H1 (cell line): ENCODE results near the gene RBM42. TPM values are rescaled to one million over a fixed set of nuclear protein-coding genes. Genes with fewer than 3 reads are reported as not detected.
A peak's percentile ranks its signal among the peaks of the same experiment; 100 is the strongest.

Experiments used
- CTCF ChIA-PET: fragments of 300-600 bp; sonication (Branson Sonifier 250); formaldehyde crosslinking; loops from one replicate; lab custom pipeline; 2021; ENCODE audit not compliant: partially characterized antibody; lab: Charles Lee
- POLR2A ChIA-PET: fragments of 300-600 bp; sonication (Branson Sonifier 250); formaldehyde crosslinking; loops from one replicate; lab custom pipeline; 2021; ENCODE audit warnings: inconsistent platforms; ENCODE audit not compliant: partially characterized antibody; lab: Charles Lee
- DNase-seq, 2 experiments: peaks; one replicate each; pipeline versions ENCODE4 v3.0.0 to v3.0.0-alpha.2; 2010 to 2022; ENCODE audit warnings: low spot score in 2 of 2, low read depth in 1 of 2, mixed read lengths in 1 of 2
- FAIRE-seq: peaks from 2 replicates; lab custom pipeline; 2011; peaks lifted over from hg19 to GRCh38; lab: Jason Lieb, UNC
- H2AFZ ChIP-seq: 2 replicates; pipeline ENCODE4 v1.8.1; 2012; ENCODE audit warnings: low read length, inconsistent platforms
- H2AK5ac ChIP-seq: 2 replicates; pipeline ENCODE4 v1.6.1; 2013; ENCODE audit warnings: low read depth, low read length
- H2BK120ac ChIP-seq: replicated peaks from 2 replicates; pipeline ENCODE3; 2013; ENCODE audit warnings: low read depth, low read length, inconsistent platforms
- H2BK12ac ChIP-seq: 2 replicates; pipeline ENCODE4 v1.6.1; 2013; ENCODE audit warnings: low read depth, low read length
- H2BK15ac ChIP-seq: 2 replicates; pipeline ENCODE4 v1.6.1; 2013; ENCODE audit warnings: low read length
- H2BK20ac ChIP-seq: 2 replicates; pipeline ENCODE4 v1.6.1; 2013; ENCODE audit warnings: low read length
- H2BK5ac ChIP-seq: 2 replicates; pipeline ENCODE4 v1.6.1; 2013; ENCODE audit warnings: low read depth, low read length
- H3K14ac ChIP-seq: 2 replicates; pipeline ENCODE4 v1.6.1; 2013; ENCODE audit warnings: inconsistent platforms; ENCODE audit not compliant: insufficient read length
- H3K18ac ChIP-seq: 2 replicates; pipeline ENCODE4 v1.6.1; 2013; ENCODE audit warnings: low read length; ENCODE audit errors: extremely low read depth
- H3K23ac ChIP-seq: 2 replicates; pipeline ENCODE4 v1.6.1; 2013; ENCODE audit warnings: inconsistent platforms; ENCODE audit not compliant: insufficient read length
- H3K23me2 ChIP-seq: 2 replicates; pipeline ENCODE4 v1.6.1; 2013; ENCODE audit warnings: low read depth, low read length
- H3K27ac ChIP-seq: 2 replicates; pipeline ENCODE4 v1.6.1; 2011; ENCODE audit warnings: low read depth, low read length, inconsistent platforms
- H3K27me3 ChIP-seq, 4 experiments: replicated peaks in 1 of 4; 1 replicate in 1 of 4; 2 replicates in 3 of 4; pipeline versions ENCODE4 v1.6.1 to v1.8.1; 2011 to 2013; ENCODE audit warnings: low read length in 3 of 4, mild to moderate bottlenecking in 3 of 4, inconsistent platforms in 2 of 4, mixed read lengths in 2 of 4, moderate library complexity in 1 of 4; ENCODE audit not compliant: control insufficient read depth in 3 of 4, insufficient read depth in 3 of 4; ENCODE audit errors: extremely low read depth in 1 of 4
- H3K36me3 ChIP-seq, 4 experiments: 2 replicates each; pipeline versions ENCODE4 v1.6.1 to v1.8.1; 2011 to 2013; ENCODE audit warnings: mild to moderate bottlenecking in 4 of 4, low read length in 3 of 4, moderate library complexity in 2 of 4, control low read depth in 1 of 4, inconsistent platforms in 1 of 4; ENCODE audit not compliant: insufficient read depth in 4 of 4, control insufficient read depth in 2 of 4
- H3K4ac ChIP-seq: replicated peaks from 2 replicates; pipeline ENCODE3; 2013; ENCODE audit warnings: low read length, low read depth, mixed read lengths, inconsistent platforms; ENCODE audit not compliant: insufficient read length
- H3K4me1 ChIP-seq, 4 experiments: replicated peaks in 1 of 4; 1 replicate in 1 of 4; 2 replicates in 3 of 4; pipeline versions ENCODE4 v1.6.1 to v1.8.1; 2011 to 2013; ENCODE audit warnings: low read length in 3 of 4, inconsistent platforms in 2 of 4, mixed read lengths in 1 of 4; ENCODE audit not compliant: insufficient read depth in 4 of 4, control insufficient read depth in 3 of 4
- H3K4me2 ChIP-seq, 2 experiments: 2 replicates each; pipeline versions ENCODE4 v1.6.1 to v1.8.1; 2011 to 2013; ENCODE audit warnings: low read depth in 2 of 2, low read length in 2 of 2, control low read depth in 1 of 2, inconsistent platforms in 1 of 2, mild to moderate bottlenecking in 1 of 2; ENCODE audit not compliant: insufficient read depth in 1 of 2
- H3K4me3 ChIP-seq, 4 experiments: fragments of 200-600, 300-600 bp in 1 of 4; sonication (generic), shearing (Covaris generic), sonication (Bioruptor Twin) in 1 of 4; 2 replicates each; pipeline versions ENCODE4 v1.5.1 to v1.8.1; 2011 to 2016; ENCODE audit warnings: low read length in 4 of 4, low read depth in 3 of 4, control low read depth in 2 of 4, inconsistent platforms in 2 of 4, mild to moderate bottlenecking in 2 of 4, mixed read lengths in 1 of 4, moderate library complexity in 1 of 4; ENCODE audit not compliant: insufficient read depth in 2 of 4; ENCODE audit errors: extremely low read depth in 1 of 4
- H3K56ac ChIP-seq: replicated peaks from 2 replicates; pipeline ENCODE3; 2013; ENCODE audit warnings: low read depth, mild to moderate bottlenecking, mixed read lengths, low read length, inconsistent platforms; ENCODE audit not compliant: insufficient read length
- H3K79me1 ChIP-seq: 2 replicates; pipeline ENCODE4 v1.6.1; 2013; ENCODE audit warnings: low read depth, low read length, control low read depth
- H3K79me2 ChIP-seq, 2 experiments: 2 replicates each; pipeline versions ENCODE4 v1.6.1 to v1.8.1; 2012 to 2013; ENCODE audit warnings: low read length in 2 of 2, mild to moderate bottlenecking in 2 of 2, inconsistent platforms in 1 of 2; ENCODE audit not compliant: insufficient read depth in 2 of 2, control insufficient read depth in 1 of 2
- H3K9ac ChIP-seq, 4 experiments: replicated peaks in 1 of 4; 1 replicate in 1 of 4; 2 replicates in 3 of 4; pipeline versions ENCODE4 v1.6.1 to v1.8.1; 2011 to 2013; ENCODE audit warnings: low read depth in 3 of 4, low read length in 3 of 4, control low read depth in 2 of 4, mild to moderate bottlenecking in 2 of 4, moderate library complexity in 2 of 4, inconsistent platforms in 1 of 4; ENCODE audit errors: extremely low read depth in 1 of 4
- H3K9me3 ChIP-seq, 2 experiments: 2 replicates each; pipeline versions ENCODE4 v1.6.1 to v1.8.1; 2012 to 2013; ENCODE audit warnings: mild to moderate bottlenecking in 2 of 2, moderate library complexity in 2 of 2, control low read depth in 1 of 2, inconsistent platforms in 1 of 2, low read depth in 1 of 2, low read length in 1 of 2, mixed read lengths in 1 of 2; ENCODE audit not compliant: insufficient read depth in 2 of 2
- H4K20me1 ChIP-seq, 2 experiments: replicated peaks in 1 of 2; 2 replicates each; pipeline versions ENCODE3 to v1.8.1; 2011 to 2013; ENCODE audit warnings: inconsistent platforms in 2 of 2, low read length in 2 of 2, mild to moderate bottlenecking in 1 of 2; ENCODE audit not compliant: insufficient read depth in 2 of 2, control insufficient read depth in 1 of 2
- H4K5ac ChIP-seq: 2 replicates; pipeline ENCODE4 v1.6.1; 2013; ENCODE audit warnings: low read length, low read depth, mixed read lengths, inconsistent platforms; ENCODE audit not compliant: insufficient read length
- H4K8ac ChIP-seq: 2 replicates; pipeline ENCODE4 v1.8.0; 2013; ENCODE audit warnings: mild to moderate bottlenecking, moderate library complexity, low read length, inconsistent platforms; ENCODE audit not compliant: insufficient read depth; ENCODE audit errors: extremely low read depth
- H4K91ac ChIP-seq: replicated peaks from 2 replicates; pipeline ENCODE3; 2013; ENCODE audit warnings: low read length, mixed read lengths, inconsistent platforms; ENCODE audit not compliant: insufficient read length
- BACH1 ChIP-seq: IDR thresholded peaks from 2 replicates; pipeline ENCODE4 v1.6.1; 2012; ENCODE audit warnings: low read length, improper control_type of control experiment
- RAD21 ChIP-seq, 2 experiments: IDR thresholded peaks in 1 of 2; conservative IDR thresholded peaks in 1 of 2; 2 replicates each; pipeline ENCODE4 v1.6.1; 2011; ENCODE audit warnings: low read depth in 2 of 2, low read length in 2 of 2, improper control_type of control experiment in 1 of 2, inconsistent platforms in 1 of 2, mild to moderate bottlenecking in 1 of 2, moderate library complexity in 1 of 2
- RXRA ChIP-seq: IDR thresholded peaks from 2 replicates; pipeline ENCODE4 v1.6.1; 2011; ENCODE audit warnings: low read depth, mild to moderate bottlenecking, low read length, moderate library complexity; ENCODE audit not compliant: insufficient read depth
- SIN3A ChIP-seq, 2 experiments: IDR thresholded peaks in 1 of 2; conservative IDR thresholded peaks in 1 of 2; 2 replicates each; pipeline ENCODE4 v1.6.1; 2011 to 2012; ENCODE audit warnings: low read length in 2 of 2, improper control_type of control experiment in 1 of 2, low read depth in 1 of 2, mild to moderate bottlenecking in 1 of 2
- SP4 ChIP-seq: IDR thresholded peaks from 2 replicates; pipeline ENCODE4 v1.6.1; 2012; ENCODE audit warnings: low read length, inconsistent platforms
- WGBS, 2 experiments: shearing (Covaris generic) in 1 of 2; methylation state at CpG; one replicate each; pipeline versions ENCODE4 v1.1.6 to v1.1.7; 2013 to 2015; ENCODE audit warnings: low lambda C conversion rate in 2 of 2, mixed read lengths in 2 of 2, inconsistent platforms in 1 of 2, low coverage in 1 of 2, missing lambda C conversion rate in 1 of 2; ENCODE audit not compliant: insufficient replicate concordance in 2 of 2, insufficient coverage in 1 of 2, insufficient read length in 1 of 2; ENCODE audit errors: extremely low coverage in 1 of 2, missing lambda C conversion rate in 1 of 2; 5-methylcytosine and 5-hydroxymethylcytosine counted together
- long read RNA-seq, 2 experiments: library from RNA in 1 of 2; library from capped mRNA in 1 of 2; stranded (forward); transcript quantifications; one replicate each; pipeline ENCODE4 v2.0.0, GENCODE V29; 2021; ENCODE audit warnings: inconsistent platforms in 1 of 2
- polyA minus RNA-seq, 3 experiments: library from RNA; depleted of rRNA, polyadenylated mRNA; stranded (reverse); fragments of >200 nt; gene quantifications; 1 replicate in 2 of 3; 2 replicates in 1 of 3; pipeline ENCODE4 v1.2.3, GENCODE V29; 2011
- polyA plus RNA-seq, 7 experiments: library from polyadenylated mRNA; depleted of rRNA in 3 of 7; stranded (reverse) in 5 of 7; unstranded in 2 of 7; fragments of >200 nt in 5 of 7; fragments of 200-250 nt in 2 of 7; gene quantifications; 1 replicate in 5 of 7; 2 replicates in 1 of 7; 4 replicates in 1 of 7; pipeline versions ENCODE4 v1.2.1 to v1.2.3, GENCODE V29; 2011 to 2013; ENCODE audit warnings: missing spikeins in 2 of 7, mixed read lengths in 2 of 7
- total RNA-seq: library from RNA; stranded (reverse); fragmentation: NEBNext Ultra II Directional; extraction: Animal tissue kit (Norgen Biotek cat#: 25700); gene quantifications from 2 replicates; pipeline ENCODE4 v1.2.1, GENCODE V29; 2021

The RBM42 gene, protein sequence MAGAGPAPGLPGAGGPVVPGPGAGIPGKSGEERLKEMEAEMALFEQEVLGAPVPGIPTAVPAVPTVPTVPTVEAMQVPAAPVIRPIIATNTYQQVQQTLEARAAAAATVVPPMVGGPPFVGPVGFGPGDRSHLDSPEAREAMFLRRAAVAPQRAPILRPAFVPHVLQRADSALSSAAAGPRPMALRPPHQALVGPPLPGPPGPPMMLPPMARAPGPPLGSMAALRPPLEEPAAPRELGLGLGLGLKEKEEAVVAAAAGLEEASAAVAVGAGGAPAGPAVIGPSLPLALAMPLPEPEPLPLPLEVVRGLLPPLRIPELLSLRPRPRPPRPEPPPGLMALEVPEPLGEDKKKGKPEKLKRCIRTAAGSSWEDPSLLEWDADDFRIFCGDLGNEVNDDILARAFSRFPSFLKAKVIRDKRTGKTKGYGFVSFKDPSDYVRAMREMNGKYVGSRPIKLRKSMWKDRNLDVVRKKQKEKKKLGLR
- total RNA-seq: 80.8 and 83.3 TPM in 2 replicates
- polyA plus RNA-seq (2011; rRNA removed): 59.8 and 83.6 TPM in 2 replicates
- polyA plus RNA-seq (2011; cell fraction: cytosol; rRNA removed): 67.8 TPM
- 51.0 TPM for polyA plus RNA-seq (2011; cell fraction: nucleus; rRNA removed)
- polyA plus RNA-seq (2012, experiment 1 of 2): 53.8 to 70.7 TPM (median 63.2 TPM) in 4 replicates
- polyA plus RNA-seq (2012, experiment 2 of 2): 55.3 TPM
- 34.0 TPM for polyA plus RNA-seq (2013, experiment 1 of 2)
- 30.6 TPM for polyA plus RNA-seq (2013, experiment 2 of 2)
- polyA minus RNA-seq (2011; rRNA and poly(A)+ RNA removed): 9.1 and 18.5 TPM in 2 replicates
- polyA minus RNA-seq (2011; cell fraction: cytosol; rRNA and poly(A)+ RNA removed): 30.6 TPM
- polyA minus RNA-seq (2011; cell fraction: nucleus; rRNA and poly(A)+ RNA removed): 15.2 TPM
- long read RNA-seq, experiment 1, transcript RBM42-201 (10 exons, 1,680 nt): major isoform, 13 of 54 reads
- long read RNA-seq, experiment 1, partial matches to known transcripts: 29 of 54 reads
- long read RNA-seq, experiment 1, other reads (novel, unspliced or antisense): 12 of 54 reads
- long read RNA-seq, experiment 2, partial matches to known transcripts: 0 of 1 reads
- long read RNA-seq, experiment 2, other reads (novel, unspliced or antisense): 0 of 1 reads

DNA sequence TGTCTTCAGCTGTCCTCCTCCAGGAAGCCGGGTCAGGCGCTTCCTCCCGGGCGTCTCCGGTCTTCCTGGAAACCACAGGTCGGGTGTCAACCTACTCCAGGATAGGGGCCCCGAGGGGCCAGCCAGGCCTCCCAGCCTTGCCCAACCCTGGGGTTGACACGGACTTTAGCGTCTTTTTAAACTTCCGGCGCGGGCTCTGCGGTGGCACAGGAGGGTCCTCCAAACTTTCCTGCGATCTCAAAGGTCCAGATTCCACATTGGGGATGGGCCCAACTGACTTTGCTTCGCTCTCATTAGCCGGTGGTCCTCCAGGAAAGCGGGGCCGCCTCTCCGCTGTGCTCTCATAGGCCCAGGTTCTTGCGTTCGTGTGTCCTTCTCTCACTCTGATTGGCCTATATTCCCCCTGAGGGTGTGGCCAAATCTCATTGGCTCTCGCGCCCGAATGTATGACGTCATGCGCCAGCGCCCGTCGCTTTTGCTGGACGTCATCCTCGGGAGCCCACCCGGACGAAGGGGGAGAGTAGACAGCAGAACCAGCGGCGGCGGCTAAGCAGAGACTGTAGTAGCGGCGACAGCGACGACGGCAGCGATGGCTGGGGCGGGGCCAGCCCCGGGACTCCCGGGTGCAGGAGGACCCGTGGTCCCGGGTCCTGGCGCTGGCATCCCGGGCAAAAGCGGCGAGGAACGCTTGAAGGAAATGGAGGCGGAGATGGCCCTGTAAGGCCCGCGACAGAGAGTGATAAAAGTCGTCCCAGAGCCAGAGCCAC lies at the start of gene RBM42:
Gene RBM42, plus strand, starts transcription at position 472 of the 767 bp plus-strand sequence. Its CDS starts 118 bp downstream, at position 590.
- H3K9me3 ChIP-seq: no peaks in the 10 kb centered on the region
- H3K18ac ChIP-seq: no peak within 1 kb of the TSS
- no peak within 1 kb of the TSS for H4K91ac ChIP-seq
- H2BK20ac ChIP-seq: no peak within 1 kb of the TSS
- peaks cover 0 to 4% (median 3%) of the 10 kb centered on the region in 4 experiments; a peak in 2 of 7 replicates for H3K4me1 ChIP-seq
- FAIRE-seq (peak; percentile 97), DNase-seq (peak; percentile 97 to 100)
- H3K4me3 ChIP-seq: peak within 1 kb of the TSS; percentile 66 to 95 (median 83)
- no peaks in the 10 kb centered on the region; the same call in 1 of the 2 replicates for H3K79me1 ChIP-seq
- no peaks in the 10 kb centered on the region for H3K27me3 ChIP-seq
- H2BK15ac ChIP-seq: no peak within 1 kb of the TSS
- peaks cover 0 to 6% of the 10 kb centered on the region in 2 experiments; a peak in 1 of 4 replicates for H3K79me2 ChIP-seq
- no peak within 1 kb of the TSS for H2AK5ac ChIP-seq
- H3K14ac ChIP-seq: no peak within 1 kb of the TSS
- H2BK5ac ChIP-seq: no peak within 1 kb of the TSS
- 1% methylated on average over 51 of the region's 56 CpGs; no CpG with 5 or more reads in 1 of the 2 experiments for WGBS, 2 experiments
- H4K20me1 ChIP-seq: peaks cover 0 to 4% of the 10 kb centered on the region in 2 experiments
- H2BK12ac ChIP-seq: no peak within 1 kb of the TSS
- peak within 1 kb of the TSS; percentile 61 for H4K5ac ChIP-seq
- H3K4ac ChIP-seq: peak within 1 kb of the TSS; percentile 69
- H2BK120ac ChIP-seq: peak within 1 kb of the TSS; percentile 72
- H3K56ac ChIP-seq: peak within 1 kb of the TSS; percentile 40
- peaks cover 10% of the 10 kb centered on the region for H3K23me2 ChIP-seq
- peak within 1 kb of the TSS; percentile 64; the same call in 1 of the 2 replicates for H2AFZ ChIP-seq
- H3K36me3 ChIP-seq: peaks cover 12 to 29% (median 19%) of the 10 kb centered on the region in 4 experiments
- no peak within 1 kb of the TSS for H3K23ac ChIP-seq
- peak within 1 kb of the TSS; percentile 72 to 82 (median 74) for H3K9ac ChIP-seq
- H3K4me2 ChIP-seq: peak within 1 kb of the TSS; percentile 85 to 99
- peak within 1 kb of the TSS; percentile 44 for H3K27ac ChIP-seq
- ChIA-PET CTCF (interaction anchor here (1.3 kb wide), 1 partner anchor 14 kb away, joined by 4 read pairs; no protein-coding TSS in a partner anchor), POLR2A (interaction anchor here (1.0 to 2.8 kb wide), 5 partner anchors 9 to 120 kb away, joined by 3 to 8 read pairs (median 5); partner anchors contain the start of gene HAUS5)
- H4K8ac ChIP-seq: peak within 1 kb of the TSS; percentile 89
- TF ChIP-seq SIN3A (conservative IDR thresholded peaks at IDR 0.05 in 1 of 2, IDR thresholded peaks at IDR 0.05 in 1 of 2; ENCODE audit: low read depth in 1 of 2, low read length in 2 of 2): peak; percentile 22 to 94; a peak in 2 of 4 replicates
- no peak for TF ChIP-seq BACH1
- TF ChIP-seq RAD21 (IDR thresholded peaks at IDR 0.05 in 1 of 2, conservative IDR thresholded peaks at IDR 0.05 in 1 of 2; ENCODE audit: low read depth in 2 of 2, low read length in 2 of 2): 0 out of 4 replicates have a peak, but pooled peaks of 1 of the 2 experiments have one; percentile 1
- no peak for TF ChIP-seq RXRA
- no peak for TF ChIP-seq SP4
